NCI-H82 (cell line): ENCODE results near the gene ATP10B.

Experiments used
- DNase-seq: peaks from one replicate; lab custom pipeline; 2025; lab: John Stamatoyannopoulos, UW

The ATP10B gene

GRCh38 chr5:160693831-160694465 is 158.1 kb downstream of the ATP10B start:
- DNase-seq = no peak

- no peak for DNase-seq
These were observed 159.7 kb downstream of the ATP10B start for GRCh38 chr5:160692271-160692670.

GRCh38 chr5:160685695-160686094 is 166.3 kb downstream of the ATP10B start:
- peak; percentile 50 for DNase-seq

GRCh38 chr5:160685219-160685618 is 166.8 kb downstream of the ATP10B start:
- DNase-seq = no peak

GRCh38 chr5:160679567-160680309 is 172.3 kb downstream of the ATP10B start:
- DNase-seq = peak; percentile 37

- no peak for DNase-seq
These were observed 176.0 kb downstream of the ATP10B start for GRCh38 chr5:160675988-160676387.

GRCh38 chr5:160674901-160675300 is 177.1 kb downstream of the ATP10B start:
- no peak for DNase-seq

- DNase-seq = no peak
These were observed 179.5 kb downstream of the ATP10B start for GRCh38 chr5:160672521-160672920.

- no peak for DNase-seq
These were observed 183.7 kb downstream of the ATP10B start for GRCh38 chr5:160668356-160668755.

- no peak for DNase-seq
These were observed 184.9 kb downstream of the ATP10B start for GRCh38 chr5:160667160-160667559.

- no peak for DNase-seq
These were observed 186.6 kb downstream of the ATP10B start for GRCh38 chr5:160665460-160665859.

GRCh38 chr5:160660132-160660531 is 191.9 kb downstream of the ATP10B start:
- DNase-seq = no peak

GRCh38 chr5:160657622-160658458 is 194.2 kb downstream of the ATP10B start:
- DNase-seq = no peak

GRCh38 chr5:160657068-160657507 is 194.9 kb downstream of the ATP10B start:
- DNase-seq = no peak

GRCh38 chr5:160655717-160656116 is 196.3 kb downstream of the ATP10B start:
- DNase-seq = no peak

GRCh38 chr5:160651692-160652645 is 200.0 kb downstream of the ATP10B start:
- DNase-seq = no peak

GRCh38 chr5:160649304-160649703 is 202.7 kb downstream of the ATP10B start:
- DNase-seq = peak; percentile 80

GRCh38 chr5:160646033-160646432 is 206.0 kb downstream of the ATP10B start:
- no peak for DNase-seq

- no peak for DNase-seq
These were observed 208.3 kb downstream of the ATP10B start for GRCh38 chr5:160643616-160644240.

- DNase-seq = no peak
These were observed 210.6 kb downstream of the ATP10B start for GRCh38 chr5:160641405-160641804.

- DNase-seq = no peak
These were observed 211.6 kb downstream of the ATP10B start for GRCh38 chr5:160640406-160640805.
